GM18909 (cell line): ENCODE results near the gene PLXNA4.

ENCODE experiments used
- ATAC-seq: cut with Tn5 transposase; IDR thresholded peaks from one replicate; pipeline ENCODE4 v1.9.1; 2021; ENCODE audit warnings: mild to moderate bottlenecking; ENCODE audit not compliant: unreplicated experiment, poor library complexity

Gene PLXNA4

GRCh38 chr7:132095111-132095765, 481.0 kb downstream of the PLXNA4 start:
- ATAC-seq: no peak

- ATAC-seq: no peak
These were observed 484.2 kb downstream of the PLXNA4 start for GRCh38 chr7:132092106-132092505.

GRCh38 chr7:132091706-132092105, 484.6 kb downstream of the PLXNA4 start:
- no peak for ATAC-seq

GRCh38 chr7:132090444-132090843, 485.8 kb downstream of the PLXNA4 start:
- no peak for ATAC-seq

GRCh38 chr7:132089356-132089755, 486.9 kb downstream of the PLXNA4 start:
- ATAC-seq: no peak

GRCh38 chr7:132087421-132087820, 488.8 kb downstream of the PLXNA4 start:
- no peak for ATAC-seq

- ATAC-seq: no peak
These were observed 491.4 kb downstream of the PLXNA4 start for GRCh38 chr7:132084776-132085388.

- ATAC-seq: no peak
These were observed 492.6 kb downstream of the PLXNA4 start for GRCh38 chr7:132083537-132084123.

GRCh38 chr7:132083126-132083525, 493.1 kb downstream of the PLXNA4 start:
- ATAC-seq: no peak

- ATAC-seq: no peak
These were observed 493.9 kb downstream of the PLXNA4 start for GRCh38 chr7:132082394-132082793.

GRCh38 chr7:132081686-132082085, 494.6 kb downstream of the PLXNA4 start:
- ATAC-seq: no peak

- ATAC-seq: no peak
These were observed 495.2 kb downstream of the PLXNA4 start for GRCh38 chr7:132080967-132081668.

- ATAC-seq: no peak
These were observed 495.8 kb downstream of the PLXNA4 start for GRCh38 chr7:132080467-132080866.

GRCh38 chr7:132078891-132079735, 497.2 kb downstream of the PLXNA4 start:
- no peak for ATAC-seq

GRCh38 chr7:132077971-132078685, 498.1 kb downstream of the PLXNA4 start:
- no peak for ATAC-seq

GRCh38 chr7:132076301-132077035, 499.8 kb downstream of the PLXNA4 start:
- no peak for ATAC-seq

GRCh38 chr7:132075515-132075914, 500.8 kb downstream of the PLXNA4 start:
- no peak for ATAC-seq

GRCh38 chr7:132073920-132074589, 502.2 kb downstream of the PLXNA4 start:
- ATAC-seq: no peak
